Vagina (tissue), 2 donors: Measurements from ENCODE around the gene JPT2.

ENCODE experiments used
- CTCF ChIP-seq, 3 experiments: fragments of 450-650 bp in 2 of 3; fragments of 200-600 bp in 1 of 3; sonication (generic) in 1 of 3; IDR thresholded peaks; one replicate each; pipeline ENCODE4 v1.5.1; 2017 to 2019; ENCODE audit warnings: antibody characterized with exemption in 3 of 3, mild to moderate bottlenecking in 2 of 3, moderate library complexity in 2 of 3
- POLR2A ChIP-seq, 2 donors: fragments of 450-650 bp; IDR thresholded peaks; one replicate each; pipeline ENCODE4 v1.6.1; 2017; ENCODE audit warnings: antibody characterized with exemption in 2 of 2, mild to moderate bottlenecking in 2 of 2, moderate library complexity in 2 of 2

GRCh38 chr16:1631230-1631629 is 46.8 kb upstream of the JPT2 start:
- TF ChIP-seq CTCF (IDR thresholded peaks at IDR 0.05) (no peak), POLR2A (IDR thresholded peaks at IDR 0.05) (no peak)
